SW480 (cell line): ENCODE data around the gene NLRC5.
"Not testable (repeated sequence)": the region's sequence is repeated elsewhere in the genome, so short reads cannot be mapped to it uniquely, and the experiment has no call there.

Source experiments
- DNase-seq: peaks from one replicate; pipeline ENCODE4 v3.0.0-alpha.2; 2016; ENCODE audit warnings: low spot score

Gene NLRC5

GRCh38 chr16:57003439-57004386, 14.4 kb downstream of the NLRC5 start:
- no peak for DNase-seq

- DNase-seq = no peak
Observed at GRCh38 chr16:57004387-57005250, 15.3 kb downstream of the NLRC5 start.

GRCh38 chr16:57005597-57005996, 16.2 kb downstream of the NLRC5 start:
- not testable (repeated sequence) for DNase-seq

- no peak for DNase-seq
Observed at GRCh38 chr16:57007050-57007449, 17.7 kb downstream of the NLRC5 start.

GRCh38 chr16:57007530-57007929, 18.2 kb downstream of the NLRC5 start:
- DNase-seq = no peak

GRCh38 chr16:57008440-57008839, 19.1 kb downstream of the NLRC5 start:
- no peak for DNase-seq

GRCh38 chr16:57009643-57010170, 20.4 kb downstream of the NLRC5 start:
- no peak for DNase-seq

GRCh38 chr16:57012353-57012752, 23.0 kb downstream of the NLRC5 start:
- no peak for DNase-seq

GRCh38 chr16:57013229-57013628, 23.9 kb downstream of the NLRC5 start:
- DNase-seq = peak; percentile 9

GRCh38 chr16:57013902-57014301, 24.5 kb downstream of the NLRC5 start:
- DNase-seq = no peak

- DNase-seq = no peak
Observed at GRCh38 chr16:57016301-57016700, 26.9 kb downstream of the NLRC5 start.

- DNase-seq = no peak
Observed at GRCh38 chr16:57016831-57017230, 27.5 kb downstream of the NLRC5 start.

GRCh38 chr16:57017251-57017650, 27.9 kb downstream of the NLRC5 start:
- peak; percentile 8 for DNase-seq

GRCh38 chr16:57019746-57020145, 30.4 kb downstream of the NLRC5 start:
- no peak for DNase-seq

- DNase-seq = no peak
Observed at GRCh38 chr16:57020651-57021050, 31.3 kb downstream of the NLRC5 start.

- no peak for DNase-seq
Observed at GRCh38 chr16:57021757-57022156, 32.4 kb downstream of the NLRC5 start.

GRCh38 chr16:57022445-57022844, 33.1 kb downstream of the NLRC5 start:
- no peak for DNase-seq

- no peak for DNase-seq
Observed at GRCh38 chr16:57023541-57024249, 34.3 kb downstream of the NLRC5 start.

GRCh38 chr16:57024894-57025680, 35.7 kb downstream of the NLRC5 start:
- no peak for DNase-seq

- no peak for DNase-seq
Observed at GRCh38 chr16:57025941-57026777, 36.8 kb downstream of the NLRC5 start.
